ENCODE results near the gene PLEKHA4. TPM values are rescaled to one million over a fixed set of nuclear protein-coding genes. Genes with fewer than 3 reads are reported as not detected.

Gene PLEKHA4
- total RNA-seq, 1 experiment from 2014 or later: 20.7 TPM

DNA sequence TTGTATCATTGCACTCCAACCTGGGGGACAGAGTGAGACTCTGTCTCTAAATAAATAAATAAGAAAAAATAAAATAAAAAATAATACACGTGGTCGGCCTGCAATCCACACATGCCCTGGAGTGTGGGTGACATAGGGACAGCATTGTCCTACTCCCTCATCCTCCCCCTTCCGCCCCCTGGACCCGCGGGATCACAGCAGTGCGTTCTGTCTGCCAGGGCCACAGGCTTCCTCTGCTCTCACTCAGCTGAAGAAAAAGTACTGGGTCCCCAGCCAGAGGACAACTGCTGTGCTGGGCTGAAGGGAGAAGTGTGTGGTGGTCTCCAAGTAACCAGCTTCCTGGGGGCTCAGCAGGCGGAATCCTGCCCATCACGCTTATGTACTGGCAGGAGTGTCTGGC, 63.9 kb downstream of the PLEKHA4 start:
- ChIA-PET POLR2A (ENCODE audit: low non-redundant PET) (interaction anchor here (0.5 kb wide), 1 partner anchor 186 kb away, joined by 4 read pairs; the partner anchor contains the start of gene RPL18), CTCF (interaction anchor here (1.0 kb wide), 1 partner anchor 38 kb away, joined by 3 read pairs; no protein-coding TSS in a partner anchor)
- Histone ChIP-seq H3K27me3 (replicated peaks; ENCODE audit: insufficient read depth, low read depth, low read length, poor library complexity) (no peaks in the 10 kb centered on the region), H3K27ac (ENCODE audit: low read depth, low read length, poor library complexity, severe bottlenecking) (peak overlapping the region; percentile 30), H3K4me1 (ENCODE audit: insufficient read depth, low read length, poor library complexity, severe bottlenecking) (peaks cover 3% of the 10 kb centered on the region), H3K9me3 (ENCODE audit: low read depth, low read length, poor library complexity, severe bottlenecking) (no peaks in the 10 kb centered on the region), H3K4me3 (ENCODE audit: low read depth, low read length, poor library complexity, severe bottlenecking) (no peak overlapping the region), H3K36me3 (ENCODE audit: insufficient read depth, low read length, poor library complexity, severe bottlenecking) (peaks cover 5% of the 10 kb centered on the region)
- no peak for TF ChIP-seq EZH2 (IDR thresholded peaks at IDR 0.05; ENCODE audit: borderline replicate concordance, low read depth, low read length, poor library complexity, severe bottlenecking)
- TF ChIP-seq, protein P1, sequence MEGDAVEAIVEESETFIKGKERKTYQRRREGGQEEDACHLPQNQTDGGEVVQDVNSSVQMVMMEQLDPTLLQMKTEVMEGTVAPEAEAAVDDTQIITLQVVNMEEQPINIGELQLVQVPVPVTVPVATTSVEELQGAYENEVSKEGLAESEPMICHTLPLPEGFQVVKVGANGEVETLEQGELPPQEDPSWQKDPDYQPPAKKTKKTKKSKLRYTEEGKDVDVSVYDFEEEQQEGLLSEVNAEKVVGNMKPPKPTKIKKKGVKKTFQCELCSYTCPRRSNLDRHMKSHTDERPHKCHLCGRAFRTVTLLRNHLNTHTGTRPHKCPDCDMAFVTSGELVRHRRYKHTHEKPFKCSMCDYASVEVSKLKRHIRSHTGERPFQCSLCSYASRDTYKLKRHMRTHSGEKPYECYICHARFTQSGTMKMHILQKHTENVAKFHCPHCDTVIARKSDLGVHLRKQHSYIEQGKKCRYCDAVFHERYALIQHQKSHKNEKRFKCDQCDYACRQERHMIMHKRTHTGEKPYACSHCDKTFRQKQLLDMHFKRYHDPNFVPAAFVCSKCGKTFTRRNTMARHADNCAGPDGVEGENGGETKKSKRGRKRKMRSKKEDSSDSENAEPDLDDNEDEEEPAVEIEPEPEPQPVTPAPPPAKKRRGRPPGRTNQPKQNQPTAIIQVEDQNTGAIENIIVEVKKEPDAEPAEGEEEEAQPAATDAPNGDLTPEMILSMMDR (conservative IDR thresholded peaks at IDR 0.05; ENCODE audit: low read depth, low read length): no peak
- no TSS peak for BruUV-seq (replicated peaks)
- DNase-seq (ENCODE audit: low spot score): no peak
- intact Hi-C loops (cut with micrococcal nuclease; ENCODE audit: unreplicated experiment): no loop called here

DNA sequence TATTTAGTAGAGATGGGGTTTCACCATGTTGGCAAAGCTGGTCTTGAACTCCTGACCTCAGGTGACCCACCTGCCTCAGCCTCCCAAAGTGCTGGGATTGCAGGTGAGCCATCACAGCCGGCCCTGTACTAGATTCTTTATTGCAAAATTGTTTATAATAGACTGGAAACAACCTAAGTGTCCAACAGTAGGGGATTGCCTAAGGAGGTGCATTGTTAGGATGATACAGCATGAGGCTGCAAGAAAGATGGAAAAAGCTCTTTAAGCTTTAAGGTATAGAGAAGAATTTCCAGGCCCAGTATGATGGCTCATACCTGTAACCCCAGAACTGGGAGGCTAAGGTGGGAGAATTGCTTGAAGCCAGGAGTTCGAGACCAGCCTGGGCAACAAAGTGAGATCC, 65.8 kb downstream of the PLEKHA4 start:
- no peaks in the 10 kb centered on the region for H3K27me3 ChIP-seq (replicated peaks; ENCODE audit: insufficient read depth, low read depth, low read length, poor library complexity)
- H3K27ac ChIP-seq (ENCODE audit: low read depth, low read length, poor library complexity, severe bottlenecking): no peak overlapping the region
- peaks cover 5% of the 10 kb centered on the region for H3K36me3 ChIP-seq (ENCODE audit: insufficient read depth, low read length, poor library complexity, severe bottlenecking)
- H3K4me3 ChIP-seq (ENCODE audit: low read depth, low read length, poor library complexity, severe bottlenecking): no peak overlapping the region
- H3K4me1 ChIP-seq (ENCODE audit: insufficient read depth, low read length, poor library complexity, severe bottlenecking): peaks cover 10% of the 10 kb centered on the region
- BruUV-seq (replicated peaks): no TSS peak
- TF ChIP-seq, protein P1 (conservative IDR thresholded peaks at IDR 0.05; ENCODE audit: low read depth, low read length): no peak
- no peak for TF ChIP-seq EZH2 (IDR thresholded peaks at IDR 0.05; ENCODE audit: borderline replicate concordance, low read depth, low read length, poor library complexity, severe bottlenecking)
- DNase-seq (ENCODE audit: low spot score): no peak
- H3K9me3 ChIP-seq (ENCODE audit: low read depth, low read length, poor library complexity, severe bottlenecking): no peaks in the 10 kb centered on the region
- intact Hi-C loops (cut with micrococcal nuclease; ENCODE audit: unreplicated experiment): no loop called here
- ChIA-PET CTCF (no interaction called here), POLR2A (ENCODE audit: low non-redundant PET) (no interaction called here)

DNA sequence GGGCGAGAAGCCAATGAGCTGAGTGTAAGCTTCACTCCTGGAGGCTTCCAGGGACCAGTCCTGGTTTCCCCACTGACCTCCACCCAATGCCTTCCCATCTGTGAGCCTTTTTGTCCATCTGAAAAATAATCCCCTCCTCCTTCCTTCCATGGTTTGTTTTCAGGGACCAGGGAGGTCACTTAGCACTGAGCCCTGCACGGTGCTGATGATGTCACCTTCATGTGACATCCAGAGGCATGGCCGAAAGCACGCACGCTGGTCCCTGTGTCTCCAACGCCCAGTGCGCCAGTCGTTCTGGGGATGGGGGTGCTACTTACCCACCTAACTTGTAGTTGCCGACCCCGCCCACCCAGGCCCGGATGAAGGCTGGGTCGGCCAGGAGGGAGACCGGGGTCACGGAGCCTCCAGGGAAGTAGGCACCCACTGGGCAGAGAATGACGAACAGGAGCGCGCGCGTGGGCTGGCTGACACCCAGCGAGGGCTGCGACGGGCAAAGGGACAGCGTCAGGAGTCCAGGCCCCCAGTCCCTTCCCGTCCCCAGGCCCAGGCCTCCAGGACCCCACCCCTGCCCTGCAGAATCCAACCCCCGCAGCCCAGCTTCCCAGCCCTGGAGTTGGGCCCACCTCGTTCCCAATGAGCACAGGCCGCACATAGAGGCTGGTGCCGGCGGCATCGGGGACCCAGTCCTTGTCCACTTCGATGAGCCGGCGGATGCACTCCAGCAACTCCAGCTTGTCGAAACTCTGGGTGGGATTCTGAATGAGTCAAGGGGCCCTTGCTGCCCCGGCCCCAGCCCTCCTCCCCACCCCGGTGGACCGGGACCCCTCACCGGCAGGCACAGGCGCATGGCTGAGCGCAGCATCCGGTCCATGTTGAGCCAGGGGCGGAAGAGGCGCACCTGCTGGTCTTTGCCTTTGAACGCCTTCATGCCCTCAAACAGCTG, 68.8 kb downstream of the PLEKHA4 start:
- Histone ChIP-seq H3K27me3 (replicated peaks; ENCODE audit: insufficient read depth, low read depth, low read length, poor library complexity) (no peaks in the 10 kb centered on the region), H3K4me1 (ENCODE audit: insufficient read depth, low read length, poor library complexity, severe bottlenecking) (peaks cover 10% of the 10 kb centered on the region), H3K9me3 (ENCODE audit: low read depth, low read length, poor library complexity, severe bottlenecking) (no peaks in the 10 kb centered on the region), H3K4me3 (ENCODE audit: low read depth, low read length, poor library complexity, severe bottlenecking) (no peak overlapping the region), H3K27ac (ENCODE audit: low read depth, low read length, poor library complexity, severe bottlenecking) (peak overlapping the region; percentile 70), H3K36me3 (ENCODE audit: insufficient read depth, low read length, poor library complexity, severe bottlenecking) (no peaks in the 10 kb centered on the region)
- CTCF ChIA-PET: interaction anchor here (1.4 kb wide), 1 partner anchor 11 kb away, joined by 3 read pairs; no protein-coding TSS in a partner anchor
- POLR2A ChIA-PET (ENCODE audit: low non-redundant PET): no interaction called here
- DNase-seq (ENCODE audit: low spot score): no peak
- TF ChIP-seq, protein P1 (conservative IDR thresholded peaks at IDR 0.05; ENCODE audit: low read depth, low read length): no peak
- TF ChIP-seq EZH2 (IDR thresholded peaks at IDR 0.05; ENCODE audit: borderline replicate concordance, low read depth, low read length, poor library complexity, severe bottlenecking): no peak
- intact Hi-C loops (cut with micrococcal nuclease; ENCODE audit: unreplicated experiment): loop anchor here (10.0 kb wide), 1 partner anchor 425 kb away; no protein-coding TSS in a partner anchor
- BruUV-seq (replicated peaks): no TSS peak
